Parathyroid adenoma (tissue), 2 donors: ENCODE measurements around the gene REPS1.

Experiments used
- H2AFZ ChIP-seq: fragments of 300-600 bp; sonication (generic); one replicate; pipeline ENCODE4 v1.7.0; 2017; ENCODE audit warnings: antibody characterized with exemption, mild to moderate bottlenecking
- H3K27ac ChIP-seq: fragments of 300-600 bp; sonication (generic); one replicate; pipeline ENCODE4 v1.7.0; 2017
- H3K27me3 ChIP-seq: fragments of 300-600 bp; sonication (generic); one replicate; pipeline ENCODE4 v1.7.0; 2017; ENCODE audit warnings: low read length; ENCODE audit not compliant: control insufficient read depth, insufficient read depth
- H3K36me3 ChIP-seq: fragments of 300-600 bp; sonication (generic); one replicate; pipeline ENCODE4 v1.7.0; 2017; ENCODE audit warnings: low read length; ENCODE audit not compliant: control insufficient read depth, insufficient read depth
- H3K4me1 ChIP-seq: fragments of 300-600 bp; sonication (generic); one replicate; pipeline ENCODE4 v1.7.0; 2017; ENCODE audit warnings: control low read depth
- H3K4me2 ChIP-seq: fragments of 300-600 bp; sonication (generic); one replicate; pipeline ENCODE4 v1.7.0; 2017; ENCODE audit warnings: low read length
- H3K4me3 ChIP-seq: fragments of 300-600 bp; sonication (generic); one replicate; pipeline ENCODE4 v1.7.0; 2017; ENCODE audit warnings: low read depth, low read length
- H3K79me2 ChIP-seq: fragments of 300-600 bp; sonication (generic); one replicate; pipeline ENCODE4 v1.7.0; 2017; ENCODE audit warnings: control low read depth
- H3K9ac ChIP-seq: fragments of 300-600 bp; sonication (generic); one replicate; pipeline ENCODE4 v1.7.0; 2017; ENCODE audit warnings: mild to moderate bottlenecking
- H3K9me3 ChIP-seq: fragments of 300-600 bp; sonication (generic); one replicate; pipeline ENCODE4 v1.7.0; 2017; ENCODE audit warnings: low read length; ENCODE audit not compliant: control insufficient read depth
- TF ChIP-seq, protein P1 (sequence below): fragments of 300-600 bp; sonication (generic); IDR thresholded peaks from one replicate; pipeline ENCODE4 v1.7.0; 2017; ENCODE audit warnings: antibody characterized with exemption, mild to moderate bottlenecking
- donor health status: primary hyperparathyroidism.

The REPS1 gene

DNA sequence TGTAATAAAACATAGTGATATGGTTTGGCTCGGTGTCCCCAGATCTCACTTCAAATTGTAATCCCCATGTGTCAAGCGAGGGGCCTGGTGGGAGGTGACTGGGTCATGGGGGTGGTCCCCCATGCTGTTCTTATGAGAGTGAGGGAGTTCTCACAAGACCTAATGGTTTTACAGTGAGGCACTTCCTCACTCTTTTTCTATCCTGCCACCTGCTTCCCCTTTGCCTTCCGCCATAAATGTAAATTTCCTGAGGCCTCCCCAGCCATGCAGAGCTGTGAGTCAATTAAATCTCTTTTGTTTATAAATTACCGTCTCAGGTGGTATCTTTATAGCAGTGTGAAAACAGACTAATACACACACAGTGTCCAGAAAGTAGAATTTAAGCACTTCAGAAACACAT is 78.5 kb downstream of the REPS1 start:
- no peak overlapping the region for H3K27ac ChIP-seq
- H3K79me2 ChIP-seq = no peaks in the 10 kb centered on the region
- no peak overlapping the region for H2AFZ ChIP-seq
- TF ChIP-seq, protein P1, sequence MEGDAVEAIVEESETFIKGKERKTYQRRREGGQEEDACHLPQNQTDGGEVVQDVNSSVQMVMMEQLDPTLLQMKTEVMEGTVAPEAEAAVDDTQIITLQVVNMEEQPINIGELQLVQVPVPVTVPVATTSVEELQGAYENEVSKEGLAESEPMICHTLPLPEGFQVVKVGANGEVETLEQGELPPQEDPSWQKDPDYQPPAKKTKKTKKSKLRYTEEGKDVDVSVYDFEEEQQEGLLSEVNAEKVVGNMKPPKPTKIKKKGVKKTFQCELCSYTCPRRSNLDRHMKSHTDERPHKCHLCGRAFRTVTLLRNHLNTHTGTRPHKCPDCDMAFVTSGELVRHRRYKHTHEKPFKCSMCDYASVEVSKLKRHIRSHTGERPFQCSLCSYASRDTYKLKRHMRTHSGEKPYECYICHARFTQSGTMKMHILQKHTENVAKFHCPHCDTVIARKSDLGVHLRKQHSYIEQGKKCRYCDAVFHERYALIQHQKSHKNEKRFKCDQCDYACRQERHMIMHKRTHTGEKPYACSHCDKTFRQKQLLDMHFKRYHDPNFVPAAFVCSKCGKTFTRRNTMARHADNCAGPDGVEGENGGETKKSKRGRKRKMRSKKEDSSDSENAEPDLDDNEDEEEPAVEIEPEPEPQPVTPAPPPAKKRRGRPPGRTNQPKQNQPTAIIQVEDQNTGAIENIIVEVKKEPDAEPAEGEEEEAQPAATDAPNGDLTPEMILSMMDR = no peak
- H3K27me3 ChIP-seq = no peaks in the 10 kb centered on the region
- no peak overlapping the region for H3K9ac ChIP-seq
- H3K9me3 ChIP-seq = no peaks in the 10 kb centered on the region
- no peak overlapping the region for H3K4me2 ChIP-seq
- H3K4me3 ChIP-seq = no peak overlapping the region
- H3K36me3 ChIP-seq = no peaks in the 10 kb centered on the region
- H3K4me1 ChIP-seq = peaks cover 3% of the 10 kb centered on the region

DNA sequence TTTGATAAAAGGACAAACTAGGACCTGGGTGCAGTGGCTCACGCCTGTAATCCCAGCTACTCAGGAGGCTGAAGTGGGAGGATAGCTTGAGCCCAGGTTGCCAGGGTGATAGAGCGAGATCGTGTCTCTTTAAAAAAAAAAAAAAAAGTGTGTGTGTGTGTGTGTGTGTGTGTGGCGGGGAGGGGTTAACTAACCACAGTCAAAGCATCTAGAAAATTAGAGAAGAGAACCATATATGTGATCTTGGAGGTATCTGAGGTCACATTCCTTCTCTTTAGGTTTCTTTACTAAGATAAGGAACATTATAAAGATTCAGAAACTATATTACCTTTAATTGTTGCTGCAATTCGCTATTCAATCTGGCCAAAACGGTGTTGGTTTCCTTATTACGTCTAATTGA is 80.9 kb downstream of the REPS1 start:
- H3K9ac ChIP-seq = no peak overlapping the region
- no peak overlapping the region for H3K4me3 ChIP-seq
- H3K27ac ChIP-seq = no peak overlapping the region
- no peak overlapping the region for H2AFZ ChIP-seq
- TF ChIP-seq, protein P1 = no peak
- H3K4me2 ChIP-seq = no peak overlapping the region
- H3K4me1 ChIP-seq = peaks cover 3% of the 10 kb centered on the region
- H3K36me3 ChIP-seq = no peaks in the 10 kb centered on the region
- no peaks in the 10 kb centered on the region for H3K79me2 ChIP-seq
- H3K9me3 ChIP-seq = no peaks in the 10 kb centered on the region
- H3K27me3 ChIP-seq = no peaks in the 10 kb centered on the region

DNA sequence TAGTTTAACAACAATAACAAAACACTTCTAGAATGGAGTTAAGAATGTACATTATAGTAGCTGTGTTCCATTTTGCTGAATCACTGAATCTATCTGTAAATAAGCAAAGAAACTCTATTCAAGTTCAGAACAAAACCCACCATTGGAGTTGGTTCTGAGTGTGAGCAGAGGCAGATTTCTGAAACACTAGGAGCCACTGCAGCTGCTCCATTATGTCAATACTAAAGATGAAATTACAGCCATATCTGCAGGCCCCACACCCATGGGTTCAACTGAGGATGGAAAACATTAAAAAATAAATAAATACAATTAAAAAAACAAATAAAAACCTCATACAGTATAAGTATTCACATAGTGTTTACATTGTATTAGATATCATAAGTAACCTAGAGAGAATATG is 91.0 kb downstream of the REPS1 start:
- TF ChIP-seq, protein P1 = no peak
- Histone ChIP-seq H3K4me2 (no peak overlapping the region), H3K4me1 (no peaks in the 10 kb centered on the region)

DNA sequence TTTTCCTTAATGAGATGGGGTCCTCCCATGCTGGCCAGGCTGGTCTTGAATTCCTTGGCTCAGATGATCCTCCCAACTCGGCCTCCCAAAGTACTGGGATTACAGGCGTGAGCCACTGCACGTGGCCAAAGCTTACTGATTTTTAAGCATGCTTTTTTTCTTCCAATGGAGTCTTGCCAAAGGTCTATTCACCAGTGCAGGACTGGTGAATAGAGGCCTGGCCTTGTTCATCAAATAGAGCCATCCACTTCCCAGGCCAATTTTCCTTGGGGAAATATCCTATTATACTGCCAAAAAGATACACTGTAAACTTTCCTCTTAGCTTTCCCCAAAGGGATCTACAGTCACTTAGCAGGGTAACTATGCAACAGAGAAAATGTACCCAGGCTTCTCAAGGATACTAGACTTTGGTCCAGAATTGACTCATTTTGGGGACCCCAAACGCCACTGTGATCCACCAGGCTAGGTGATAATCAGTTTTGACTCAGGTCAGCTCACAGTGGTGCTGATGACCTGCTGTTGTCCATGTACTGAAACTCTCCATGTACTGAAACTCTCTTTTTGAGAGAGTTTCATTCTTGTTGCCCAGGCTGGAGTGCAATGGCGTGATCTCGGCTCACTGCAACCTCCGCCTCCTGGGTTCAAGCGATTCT is 91.8 kb downstream of the REPS1 start:
- no peaks in the 10 kb centered on the region for H3K36me3 ChIP-seq
- no peaks in the 10 kb centered on the region for H3K9me3 ChIP-seq
- no peak overlapping the region for H3K4me2 ChIP-seq
- no peaks in the 10 kb centered on the region for H3K27me3 ChIP-seq
- TF ChIP-seq, protein P1 = no peak
- no peaks in the 10 kb centered on the region for H3K79me2 ChIP-seq
- no peak overlapping the region for H2AFZ ChIP-seq
- H3K9ac ChIP-seq = no peak overlapping the region
- H3K4me1 ChIP-seq = no peaks in the 10 kb centered on the region
- no peak overlapping the region for H3K27ac ChIP-seq
- no peak overlapping the region for H3K4me3 ChIP-seq

More for the DNA sequence above, 91.0 kb downstream of the REPS1 start:
- no peak overlapping the region for H3K27ac ChIP-seq
- H3K79me2 ChIP-seq = no peaks in the 10 kb centered on the region
- no peaks in the 10 kb centered on the region for H3K9me3 ChIP-seq
- no peaks in the 10 kb centered on the region for H3K36me3 ChIP-seq
- no peak overlapping the region for H2AFZ ChIP-seq
- no peak overlapping the region for H3K4me3 ChIP-seq
- H3K27me3 ChIP-seq = no peaks in the 10 kb centered on the region
- H3K9ac ChIP-seq = no peak overlapping the region
